CD4-positive, alpha-beta T cell treated with Interleukin-17A for 1 hour (primary cell): ENCODE measurements around the gene SLC39A13.

Source experiments
- DNase-seq: peaks from one replicate; pipeline ENCODE4 v3.0.0-alpha.2; 2020

Gene SLC39A13

DNA sequence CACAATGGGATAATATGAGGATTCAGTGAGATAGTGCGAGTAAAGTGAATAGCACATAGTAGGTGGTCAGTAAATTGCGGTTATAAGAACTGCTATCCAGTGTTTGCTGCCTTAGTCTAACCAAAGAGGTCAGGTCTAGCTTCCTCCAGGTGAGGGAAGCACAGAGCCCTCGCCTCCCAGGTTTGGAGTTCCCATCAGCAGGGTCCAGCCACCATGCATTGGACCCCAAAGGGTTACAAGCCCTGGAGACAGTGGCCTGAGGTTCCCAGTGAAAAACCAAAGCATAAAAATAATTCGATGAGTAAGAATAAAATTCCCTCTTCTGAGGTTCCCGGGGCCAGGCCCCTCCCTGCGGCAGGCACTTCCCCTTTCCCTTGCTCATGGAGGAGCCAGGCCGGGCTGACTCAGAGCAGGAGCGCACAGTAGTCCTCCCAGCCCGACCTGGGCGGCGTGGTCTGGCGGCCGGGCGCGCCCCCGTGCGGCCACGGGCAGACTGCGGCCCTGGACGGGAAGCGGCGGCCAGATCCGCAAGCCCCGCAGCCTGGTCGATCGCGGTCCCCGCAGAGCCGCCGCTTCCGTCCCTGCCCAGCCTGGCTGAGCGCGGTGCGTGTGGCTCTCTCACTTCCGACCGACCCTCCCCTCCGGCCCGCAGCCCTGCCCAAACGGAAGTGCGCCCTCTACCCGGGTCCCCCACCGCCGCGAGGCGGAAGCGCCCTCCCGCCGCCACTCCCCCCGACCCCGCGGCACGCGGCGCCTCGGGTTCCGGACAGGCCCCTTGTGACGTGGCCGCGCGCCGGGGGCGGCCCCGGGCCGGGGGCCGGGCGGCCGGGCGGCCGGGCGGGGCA, at the start of gene SLC39A13:
TSS of gene SLC39A13 (plus strand) at position 845 of the 845 bp plus-strand sequence. CDS start 1,505 bp downstream, outside the sequence.
- peak; percentile 94 for DNase-seq

DNA sequence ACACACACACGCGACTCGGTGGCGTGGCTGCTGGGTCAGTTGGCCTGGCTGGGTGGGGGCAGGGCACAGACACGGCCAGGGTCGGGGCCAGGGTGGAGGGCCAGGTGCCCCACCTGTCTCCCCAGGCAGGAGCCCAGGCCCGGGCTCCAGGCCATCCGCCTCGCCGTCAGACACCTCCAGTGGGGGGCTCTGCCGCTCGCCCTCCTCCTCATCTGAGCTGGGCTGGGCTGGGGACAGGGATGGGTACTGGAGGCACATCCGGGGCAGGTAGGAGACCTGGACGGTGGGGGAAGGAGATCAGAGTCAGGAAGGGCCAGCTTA, 49.7 kb upstream of the SLC39A13 start:
- no peak for DNase-seq

DNA sequence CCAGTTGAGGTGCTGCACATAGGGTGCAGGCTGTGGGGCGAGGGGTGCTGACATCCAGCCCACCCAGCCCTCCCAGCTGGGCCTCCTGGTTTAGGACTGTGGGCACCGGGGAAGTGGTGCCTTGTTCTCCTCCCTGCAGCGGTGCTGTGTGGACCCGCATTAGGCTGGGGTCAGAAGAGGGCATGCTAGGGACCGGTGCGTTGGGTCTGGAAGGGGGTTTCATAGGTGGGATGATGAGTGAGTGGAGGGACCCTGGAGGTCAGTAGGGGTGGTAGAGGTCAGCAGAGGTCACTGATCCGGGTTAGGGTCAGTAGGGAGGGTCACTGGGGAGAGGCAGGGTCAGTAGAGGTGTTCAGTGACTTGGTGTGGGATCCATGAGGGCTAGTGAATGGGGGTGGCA, 49.2 kb upstream of the SLC39A13 start:
- DNase-seq, result no peak

DNA sequence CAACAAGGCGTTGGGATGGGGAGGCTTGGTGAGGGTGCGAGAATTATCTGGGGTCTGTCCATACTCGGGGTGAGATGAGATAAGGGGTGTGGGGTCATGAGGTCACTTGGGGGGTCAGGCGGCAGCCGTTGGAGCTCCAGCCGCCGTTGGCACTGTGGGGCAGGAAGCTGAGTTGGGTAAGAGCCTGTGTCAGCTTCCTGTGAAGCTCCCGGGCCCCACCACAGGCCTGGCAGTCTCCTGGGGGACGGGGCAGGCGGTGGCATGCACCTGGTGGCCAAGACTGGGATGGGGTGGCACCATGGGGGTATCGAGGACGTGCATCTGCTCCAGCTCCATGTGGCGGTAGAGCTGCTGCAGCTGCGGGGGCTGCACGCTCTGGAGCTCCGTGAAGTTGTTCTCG, 48.8 kb upstream of the SLC39A13 start:
- DNase-seq, result no peak

DNA sequence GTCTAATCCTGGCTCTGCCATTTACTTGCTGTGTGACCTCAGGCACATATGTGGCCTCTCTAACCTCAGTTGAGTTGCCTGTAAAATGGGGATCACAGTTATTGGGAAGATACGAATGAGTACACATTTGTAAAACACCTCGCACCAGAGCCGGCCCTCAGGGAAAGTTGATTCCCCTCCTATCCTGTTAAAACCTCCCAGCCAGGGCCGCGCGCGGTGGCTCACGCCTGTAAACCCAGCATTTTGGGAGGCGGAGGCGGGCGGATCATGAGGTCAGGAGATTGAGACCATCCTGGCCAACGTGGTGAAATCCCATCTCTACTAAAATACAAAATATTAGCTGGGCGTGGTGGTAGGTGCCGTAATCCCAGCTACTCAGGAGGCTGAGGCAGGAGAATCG, 48.0 kb upstream of the SLC39A13 start:
- DNase-seq, result no peak

DNA sequence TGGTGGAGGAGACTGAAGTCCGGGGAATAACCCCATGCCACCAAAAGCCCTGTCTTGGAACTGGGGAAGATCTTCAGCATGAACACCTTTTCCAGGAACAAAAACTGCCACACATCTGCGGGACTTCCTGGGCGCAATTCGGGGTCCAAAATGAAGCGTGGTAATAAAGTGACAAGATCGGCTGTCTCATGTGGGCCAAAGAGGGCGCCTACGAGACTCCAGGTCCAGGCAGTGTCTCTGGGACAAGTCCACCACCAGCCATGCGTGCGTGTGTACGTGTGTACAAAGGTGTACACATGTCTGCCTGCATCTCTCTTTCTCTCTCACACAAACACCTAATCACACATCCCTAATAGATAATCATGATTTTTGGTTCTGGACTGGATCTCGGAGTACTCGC, 47.0 kb upstream of the SLC39A13 start:
- no peak for DNase-seq

DNA sequence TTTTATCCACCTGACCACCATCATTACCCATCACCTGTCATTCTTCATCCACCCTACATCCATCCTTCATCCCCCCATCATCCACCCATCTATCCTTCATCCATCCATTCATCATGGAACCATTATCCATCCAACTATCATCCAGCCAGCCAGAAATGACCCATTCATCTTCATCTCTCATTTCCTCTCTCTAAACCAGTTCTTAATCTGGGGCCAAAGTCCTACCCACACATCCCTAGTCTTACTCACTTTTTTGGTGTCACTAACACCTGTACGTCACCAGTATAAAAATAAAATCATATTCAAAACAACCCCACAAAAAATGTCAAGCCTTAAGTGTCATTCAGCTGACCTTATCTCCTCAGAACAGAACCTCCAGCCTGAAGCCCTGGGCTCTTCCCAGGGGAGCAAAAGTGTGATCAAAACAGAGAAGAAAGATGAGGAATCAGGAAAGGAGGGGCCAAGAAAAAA, 42.3 kb upstream of the SLC39A13 start:
- DNase-seq, result no peak

DNA sequence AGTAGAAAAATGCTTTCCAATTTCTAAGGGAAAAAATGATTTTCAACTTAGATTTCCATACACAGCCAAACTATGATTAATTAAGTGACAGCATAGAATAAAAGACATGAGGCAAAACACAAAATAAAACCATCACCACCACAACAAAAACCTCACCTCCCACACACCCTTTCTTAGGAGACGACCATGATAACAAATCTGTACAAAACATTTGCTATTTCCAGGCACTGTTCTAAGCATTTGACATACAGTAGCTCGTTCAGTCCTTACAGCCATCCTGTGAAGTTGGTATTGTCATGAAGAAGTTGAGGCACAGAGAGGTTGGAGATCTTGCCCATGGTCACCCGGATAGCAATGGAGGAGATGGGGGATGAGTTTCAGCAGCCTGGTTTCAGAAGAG, 38.7 kb upstream of the SLC39A13 start:
- DNase-seq, result no peak

DNA sequence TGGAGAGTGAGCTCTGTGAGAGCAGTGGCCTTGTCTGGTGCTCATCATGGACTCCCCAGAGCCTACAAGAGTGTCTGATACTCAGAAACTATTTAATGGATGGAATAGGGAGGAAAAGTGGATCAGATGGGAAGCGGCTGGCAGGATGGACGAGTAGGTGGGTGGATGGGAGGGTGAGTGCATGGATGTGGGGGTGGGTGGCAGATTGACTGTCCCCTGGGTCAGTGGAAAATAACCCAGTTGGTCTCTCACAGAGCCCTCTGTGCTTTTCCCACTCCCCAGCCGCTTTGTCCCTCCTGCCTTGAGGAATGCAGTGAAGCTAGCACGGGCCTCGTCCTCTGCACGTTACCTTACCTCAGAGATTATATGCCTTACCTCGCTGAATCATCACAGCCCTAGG, 36.0 kb upstream of the SLC39A13 start:
- no peak for DNase-seq

DNA sequence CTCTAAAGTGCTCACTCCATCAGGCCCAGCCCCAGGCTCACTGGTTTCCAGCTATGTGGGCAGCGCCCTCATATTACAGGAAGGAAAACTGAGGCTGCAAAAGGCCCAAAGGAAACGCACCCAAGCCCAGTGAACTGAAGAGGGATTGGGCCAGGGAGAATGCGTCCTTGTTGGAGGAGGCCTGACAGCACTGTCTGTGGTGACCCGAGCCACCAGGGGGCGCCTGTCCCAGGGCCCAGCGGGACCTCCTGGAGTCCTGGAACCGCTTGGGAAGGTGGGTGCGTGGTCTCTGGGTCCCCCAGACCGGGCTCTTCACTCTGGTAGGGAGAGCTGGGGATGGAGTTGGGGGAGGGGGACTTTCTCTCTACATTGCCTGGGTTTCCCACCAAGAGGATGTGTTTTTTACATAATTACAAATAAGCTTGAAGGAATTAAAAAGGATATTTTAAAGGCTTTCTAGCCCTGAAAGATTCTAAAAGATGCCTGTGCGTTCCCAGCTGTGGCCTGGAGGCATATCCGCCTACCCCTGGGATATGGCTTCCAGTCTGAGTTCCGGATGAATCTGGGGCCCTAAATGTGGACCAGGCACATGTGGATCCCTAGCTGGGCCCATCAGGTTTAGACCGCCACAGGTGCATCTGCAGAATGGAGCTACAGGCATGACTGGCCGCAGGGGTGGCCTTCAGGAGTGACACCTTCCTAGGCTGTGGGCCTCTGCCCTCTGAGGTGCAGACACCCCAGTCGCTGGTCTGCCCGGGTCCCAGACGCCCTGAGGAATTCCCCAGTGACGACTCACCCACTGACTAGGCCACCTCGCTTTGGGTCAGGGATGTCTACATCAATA, 34.3 kb upstream of the SLC39A13 start:
- peak; percentile 84 for DNase-seq

DNA sequence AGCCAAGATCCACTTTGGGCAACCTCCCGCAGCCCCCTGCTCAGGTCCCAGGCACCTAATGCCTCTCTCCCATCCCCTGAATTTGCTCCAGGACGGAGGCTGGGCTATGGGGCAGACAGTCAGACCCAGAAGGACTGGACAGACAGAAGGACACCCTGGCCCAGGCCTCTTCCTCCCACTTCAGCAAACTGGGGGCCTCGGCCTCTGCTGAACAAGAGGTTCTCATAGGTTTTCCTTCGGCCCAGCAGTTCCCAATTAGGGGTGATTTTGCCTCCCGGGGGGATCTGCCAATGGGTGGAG, 33.7 kb upstream of the SLC39A13 start:
- DNase-seq, result no peak

DNA sequence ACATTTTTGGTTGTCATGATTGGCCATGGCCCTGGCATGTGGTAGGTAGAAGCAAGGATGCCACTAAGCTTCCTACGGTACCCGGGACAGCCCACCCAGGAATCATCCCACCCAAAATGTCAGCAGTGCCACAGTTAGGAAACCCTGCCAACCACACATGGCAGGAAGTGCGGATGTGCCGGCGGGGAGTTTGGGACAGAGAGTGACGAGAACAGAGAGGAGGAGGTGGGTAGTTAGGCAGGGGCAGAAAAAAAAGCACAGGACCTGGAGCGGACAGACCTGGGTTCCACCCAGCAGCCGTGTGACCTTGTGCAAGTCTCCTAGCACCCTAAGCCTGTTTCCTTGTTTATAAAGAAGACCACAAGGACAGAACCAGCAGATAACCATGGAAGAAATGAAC, 33.4 kb upstream of the SLC39A13 start:
- DNase-seq, result no peak

DNA sequence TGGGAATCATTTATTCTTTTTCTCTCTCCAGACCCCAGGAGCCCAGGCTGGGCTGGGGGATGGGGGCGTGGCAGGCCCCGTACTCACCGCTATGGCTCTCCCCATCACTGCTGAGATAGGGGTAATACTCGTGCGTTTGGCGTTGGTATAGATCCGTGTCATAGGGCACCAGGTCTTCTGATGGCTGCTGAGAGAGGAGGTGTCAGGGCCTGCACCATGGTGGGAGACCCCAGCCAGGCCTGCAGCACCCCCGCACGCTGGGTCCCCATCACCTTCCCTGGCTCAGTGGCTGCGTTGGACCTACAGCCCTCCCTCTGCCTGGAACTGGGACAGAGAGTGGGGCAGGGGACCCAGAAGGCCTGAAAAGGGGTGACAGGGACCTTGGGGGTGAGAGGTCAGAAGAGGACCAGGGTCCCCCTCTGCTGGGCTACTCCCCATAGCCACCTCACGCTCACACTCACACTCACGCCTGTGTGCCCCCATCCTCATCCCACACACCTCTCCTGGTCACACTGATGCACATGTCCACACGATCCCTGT, 32.8 kb upstream of the SLC39A13 start:
- no peak for DNase-seq

DNA sequence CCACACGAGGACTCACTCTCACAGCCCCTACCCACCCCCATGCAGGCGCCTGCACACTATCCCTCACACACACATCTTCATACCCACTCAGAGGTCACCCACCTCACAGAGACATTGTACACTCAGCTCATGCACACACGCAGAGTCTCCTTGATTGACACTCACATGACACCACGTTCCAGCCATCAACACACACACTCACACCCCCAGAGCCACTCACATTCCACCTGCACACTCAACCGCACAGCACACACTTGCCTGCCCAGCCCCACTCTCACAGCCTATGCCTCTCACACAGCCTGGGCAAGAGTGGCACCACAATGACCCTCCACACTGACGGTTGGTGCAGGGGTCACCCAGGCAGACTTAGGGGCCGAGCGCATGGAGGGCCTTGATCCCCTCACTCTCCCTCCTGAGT, 32.3 kb upstream of the SLC39A13 start:
- no peak for DNase-seq

DNA sequence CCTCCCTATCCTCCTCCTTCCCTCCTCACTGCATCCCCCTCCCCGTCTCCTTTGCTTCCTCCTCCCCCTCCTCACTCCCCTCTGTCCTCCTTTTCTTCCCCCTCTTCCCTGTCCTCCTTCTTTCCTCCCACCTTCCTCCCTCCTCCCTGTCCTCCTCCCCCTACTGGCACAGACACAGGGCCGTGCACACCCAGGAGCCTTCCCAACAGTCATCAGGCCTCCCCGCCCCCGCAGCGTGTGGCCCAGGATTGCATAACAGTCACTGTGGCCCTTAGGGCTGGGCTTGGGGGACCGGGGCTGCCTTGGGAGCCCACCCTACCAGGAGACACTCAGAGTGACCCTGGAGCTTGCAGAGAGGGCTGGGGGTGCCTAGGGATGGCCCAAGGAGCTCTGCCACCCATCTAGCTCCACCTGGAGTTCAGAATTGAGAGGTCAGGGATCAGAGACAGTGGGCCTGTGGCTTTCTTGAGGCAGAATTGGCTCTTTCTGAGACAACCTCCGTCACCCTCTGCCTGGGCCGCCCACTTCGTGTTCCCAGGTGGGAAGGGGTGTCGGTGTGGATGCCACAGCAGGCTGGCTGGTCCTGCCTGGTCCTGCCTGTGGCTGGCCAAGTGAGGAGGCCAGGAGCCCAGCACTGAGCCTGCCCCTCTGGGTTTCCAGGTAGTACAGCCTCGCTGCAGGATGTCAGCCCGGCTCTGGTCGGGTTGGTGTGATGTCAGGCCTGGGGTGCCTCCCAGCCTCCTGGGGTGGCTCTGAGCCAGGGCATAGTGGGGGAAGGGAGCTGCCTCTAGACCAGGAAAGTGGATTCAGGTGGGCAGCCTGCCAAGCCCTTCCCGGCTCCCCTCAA, 31.6 kb upstream of the SLC39A13 start:
- DNase-seq, result no peak

DNA sequence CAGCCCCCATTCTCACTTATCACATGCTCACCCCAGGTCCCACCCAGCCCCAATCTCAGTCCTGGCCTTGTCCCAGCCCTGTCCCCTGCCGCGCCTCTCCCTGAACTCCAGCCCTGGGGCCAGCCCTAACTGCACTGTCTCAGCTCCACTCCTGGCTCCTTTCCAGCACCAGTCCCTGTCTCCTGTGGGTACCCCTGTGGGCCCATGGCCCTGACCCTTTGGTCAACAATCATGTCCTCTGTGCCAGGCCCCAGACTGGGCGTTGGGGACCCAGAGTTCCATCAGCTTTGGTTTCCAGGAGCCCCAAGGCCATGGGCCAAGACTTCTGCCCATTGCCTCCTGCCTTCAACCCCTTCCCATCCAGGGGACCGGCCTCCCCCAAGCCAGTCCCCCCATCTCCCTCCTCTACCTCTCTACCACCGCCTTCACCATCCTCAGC, 30.8 kb upstream of the SLC39A13 start:
- DNase-seq, result no peak

DNA sequence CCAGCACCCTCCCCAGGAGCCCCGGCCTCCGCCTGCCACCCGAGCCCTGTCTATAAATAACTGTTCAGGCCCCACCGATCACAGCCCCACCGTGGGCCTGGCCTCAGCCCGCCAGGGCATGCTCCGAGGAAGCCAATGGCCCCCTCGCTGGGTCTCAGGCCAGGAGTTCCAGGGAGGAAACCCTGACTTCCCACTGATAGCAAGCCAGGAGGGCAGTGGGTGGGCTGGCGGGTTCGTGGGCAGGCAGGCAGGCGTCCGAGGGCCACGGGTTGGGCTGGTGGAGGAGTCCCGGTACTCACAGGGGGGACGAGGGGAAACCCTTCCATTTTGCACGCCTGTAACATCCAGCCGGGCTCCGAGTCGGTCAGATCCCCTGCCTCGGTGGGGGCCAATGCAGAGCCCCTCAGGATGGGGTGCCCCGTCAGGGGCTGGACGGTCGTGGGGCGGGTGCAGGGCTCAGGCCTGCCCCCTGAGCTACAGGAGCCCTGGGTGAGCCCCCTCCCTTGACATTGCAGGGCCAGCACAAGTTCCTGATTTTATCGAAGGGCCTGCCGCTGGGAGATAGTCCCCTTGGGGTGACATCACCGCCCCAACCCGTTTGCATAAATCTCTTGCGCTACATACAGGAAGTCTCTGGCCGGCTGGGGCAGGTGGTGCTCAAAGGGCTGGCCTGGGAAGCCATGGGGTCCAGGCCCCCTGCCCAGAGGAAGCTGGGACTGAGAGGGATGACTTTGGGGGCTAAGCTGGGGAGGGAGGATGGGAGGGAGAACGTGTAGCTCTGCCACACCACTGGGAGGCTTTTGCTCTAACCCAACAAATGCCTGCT, 30.2 kb upstream of the SLC39A13 start, which contains the start of gene SPI1:
TSS of gene SPI1 (minus strand) at position 538 of the 826 bp plus-strand sequence. CDS start at position 344, 194 bp downstream.
- peak; percentile 35 for DNase-seq

DNA sequence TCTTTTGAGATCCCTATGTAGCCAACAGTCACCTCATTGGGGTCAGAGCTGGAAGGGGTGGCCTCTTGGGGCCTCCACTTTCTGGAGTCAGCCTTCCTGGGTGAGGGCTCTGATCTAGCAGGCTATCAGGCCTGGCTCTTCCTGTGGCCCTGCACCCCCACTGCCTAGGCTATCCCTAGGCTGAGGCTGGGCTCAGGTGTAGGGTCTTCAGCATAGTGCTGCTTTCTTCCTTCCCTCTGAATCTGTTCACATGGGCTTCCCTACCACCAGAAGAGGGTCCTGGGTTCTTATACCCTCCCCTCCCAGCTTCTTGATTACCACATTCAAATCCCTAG, 29.6 kb upstream of the SLC39A13 start:
- DNase-seq, result no peak

DNA sequence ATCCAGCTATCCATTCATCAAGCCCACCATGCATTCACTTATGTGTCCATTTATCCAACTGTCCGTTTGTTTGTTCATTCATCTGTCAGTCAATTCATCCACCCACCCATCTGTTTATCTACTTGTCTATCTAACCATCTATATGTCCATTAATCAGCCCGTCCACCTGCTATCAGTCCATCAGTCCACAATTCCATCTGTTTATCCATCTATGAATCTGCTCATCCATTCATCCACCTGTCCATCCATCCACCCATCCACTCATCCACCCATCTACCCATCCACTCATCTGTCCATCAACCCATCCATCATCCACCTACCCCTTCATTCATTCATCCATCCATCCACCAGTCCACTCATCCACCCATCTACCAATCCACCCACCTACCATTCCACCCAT, 29.1 kb upstream of the SLC39A13 start:
- DNase-seq, result no peak

DNA sequence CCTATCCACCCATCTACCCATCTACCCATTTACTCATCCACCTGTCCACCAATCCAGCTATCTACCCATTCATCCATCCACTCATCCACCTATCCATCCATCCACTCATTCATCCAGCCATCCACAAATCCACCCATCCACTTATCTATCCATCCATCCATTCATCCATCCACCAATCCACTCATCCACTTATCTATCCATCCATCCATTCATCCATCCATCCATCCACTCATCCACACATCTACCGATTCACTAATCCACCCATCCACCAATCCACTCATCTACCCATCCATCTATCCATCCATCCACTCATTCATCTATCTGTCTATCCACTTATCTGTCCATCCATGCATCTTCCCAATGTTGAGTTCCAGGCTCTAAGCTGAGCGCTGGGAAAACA, 28.3 kb upstream of the SLC39A13 start:
- no peak for DNase-seq

DNA sequence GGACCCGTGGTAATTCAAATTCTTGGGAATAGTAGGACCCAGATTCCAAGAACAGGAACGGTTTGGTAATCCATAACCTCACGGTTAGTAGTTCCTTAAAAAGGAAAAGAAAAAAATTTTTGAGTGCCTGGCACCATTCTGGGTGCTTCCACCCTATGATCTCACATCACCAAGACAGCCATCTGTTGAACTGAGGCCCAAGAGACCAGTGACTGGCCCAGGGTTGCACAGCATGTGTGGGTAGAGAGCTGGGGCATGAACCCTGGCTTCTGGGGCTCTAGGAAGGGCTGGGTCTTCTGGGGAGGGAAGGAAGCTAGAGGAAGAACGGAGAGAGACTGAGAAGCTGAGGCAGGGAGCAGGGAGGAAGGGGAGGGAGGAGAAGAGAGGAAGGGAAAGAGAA, 25.3 kb upstream of the SLC39A13 start:
- no peak for DNase-seq

DNA sequence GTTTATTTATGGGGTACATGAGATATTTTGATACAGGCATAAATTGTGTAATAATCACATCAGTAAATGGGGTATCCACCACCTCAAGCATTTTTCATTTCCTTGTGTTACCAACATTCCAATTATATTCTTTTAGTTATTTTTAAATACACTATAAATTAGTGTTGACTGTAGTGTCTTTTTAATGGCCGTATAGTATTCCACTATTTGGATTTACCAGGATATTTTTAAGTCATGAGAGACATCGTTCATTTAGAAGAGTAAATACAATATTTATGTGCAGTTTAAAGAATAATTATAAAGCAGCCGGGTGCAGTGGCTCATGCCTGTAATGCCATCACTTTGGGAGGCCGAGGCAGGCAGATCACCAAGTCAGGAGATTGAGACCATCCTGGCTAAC, 23.9 kb upstream of the SLC39A13 start:
- no peak for DNase-seq
